Activated T-cell treated with anti-CD3 and anti-CD28 coated beads, Interleukin-2, amount 50 U/mL, for 48 hours (primary cell): Measurements from ENCODE around the gene TMEM151A.
"Not testable (repeated sequence)": the region's sequence is repeated elsewhere in the genome, so short reads cannot be mapped to it uniquely, and the experiment has no call there.

Experiments used
- DNase-seq, 2 experiments: peaks; one replicate each; pipeline ENCODE4 v3.0.0-alpha.2; 2020

The TMEM151A gene

GRCh38 chr11:66267379-66268243 is 24.1 kb upstream of the TMEM151A start:
- DNase-seq, result peak; percentile 91 to 92

DNA sequence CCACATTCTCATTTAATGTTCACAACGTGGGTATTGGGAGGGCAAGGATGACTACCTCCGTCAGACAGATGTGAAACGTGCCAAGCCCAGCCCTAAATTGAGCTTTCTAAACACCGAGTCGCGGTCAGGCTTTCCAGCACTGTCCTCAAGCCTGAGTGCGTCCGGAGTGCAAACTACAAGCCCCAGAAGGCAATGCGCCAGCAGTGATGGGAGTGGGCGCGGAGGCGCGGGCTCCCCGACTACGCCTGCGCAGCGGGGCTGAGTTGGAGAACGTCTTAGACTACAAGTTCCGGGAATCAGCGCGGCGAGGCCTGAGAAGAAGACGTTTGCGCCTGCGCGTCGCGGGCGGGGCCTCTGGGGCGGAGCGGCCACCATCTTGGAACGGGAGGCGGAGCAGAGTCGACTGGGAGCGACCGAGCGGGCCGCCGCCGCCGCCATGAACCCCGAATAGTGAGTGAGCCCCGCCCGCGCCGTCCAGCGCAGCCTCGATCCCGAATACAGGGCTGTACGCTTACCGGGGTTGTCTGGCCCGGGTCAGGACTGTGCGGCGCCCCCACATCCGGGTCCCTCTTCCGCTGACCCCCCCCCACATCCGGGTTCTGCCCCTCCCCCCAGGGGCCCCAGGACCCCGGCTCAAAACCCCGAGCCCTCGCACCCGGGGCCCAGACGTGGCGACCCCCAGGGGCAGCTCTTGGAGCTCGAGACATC is 23.3 kb upstream of the TMEM151A start, which contains the start of gene RAB1B:
RAB1B (plus strand) TSS at position 396 of the 708 bp plus-strand sequence; CDS start at position 437, 41 bp downstream.
- DNase-seq, result peak; percentile 100

DNA sequence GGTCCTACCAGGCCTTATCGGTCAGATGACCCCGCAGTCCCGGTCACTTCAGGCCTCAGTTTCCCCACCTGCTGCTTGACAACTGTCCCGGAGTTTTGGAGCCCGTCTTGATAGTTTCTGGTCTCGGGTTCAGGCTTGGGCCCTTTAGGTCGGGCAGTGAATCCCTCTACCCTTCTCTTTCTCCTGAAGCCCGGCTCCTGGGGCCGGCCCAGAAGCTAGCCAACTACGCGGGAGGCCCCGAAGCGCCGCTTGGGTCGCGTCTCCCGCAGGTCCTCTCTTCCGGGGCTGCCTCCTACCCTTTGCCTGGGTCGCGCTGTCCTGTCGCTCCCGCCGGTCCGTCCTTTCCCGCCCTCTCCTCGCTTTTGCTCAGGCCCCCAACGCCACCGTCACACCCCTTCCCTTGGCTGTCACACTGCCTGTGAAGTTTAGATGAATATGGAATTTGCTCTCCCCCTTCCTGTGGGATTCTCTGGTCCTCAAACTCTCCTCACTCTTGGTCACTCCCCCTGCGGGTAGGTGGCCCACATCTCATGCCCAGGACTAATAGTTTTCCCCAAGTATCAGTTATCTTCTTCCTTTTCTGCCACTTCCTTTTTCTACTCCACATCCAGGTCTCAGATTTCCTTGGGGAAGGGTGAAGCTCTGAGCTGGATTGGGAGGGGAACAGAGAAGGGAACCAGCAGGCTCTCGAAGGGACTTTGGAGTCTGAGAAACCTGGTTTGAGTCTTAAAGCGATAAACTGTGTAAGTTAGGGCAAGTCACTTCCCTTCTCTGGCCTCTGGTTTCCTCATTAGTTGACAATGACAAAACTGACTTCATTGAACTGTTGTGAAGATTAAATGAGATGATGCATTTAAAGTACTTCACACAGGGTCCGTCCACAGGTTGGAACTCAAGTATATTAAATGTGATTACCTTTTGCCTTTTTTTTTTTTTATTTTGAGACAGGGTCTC is 22.5 kb upstream of the TMEM151A start:
- peak in 1 of 2 experiments; percentile 50 for DNase-seq

DNA sequence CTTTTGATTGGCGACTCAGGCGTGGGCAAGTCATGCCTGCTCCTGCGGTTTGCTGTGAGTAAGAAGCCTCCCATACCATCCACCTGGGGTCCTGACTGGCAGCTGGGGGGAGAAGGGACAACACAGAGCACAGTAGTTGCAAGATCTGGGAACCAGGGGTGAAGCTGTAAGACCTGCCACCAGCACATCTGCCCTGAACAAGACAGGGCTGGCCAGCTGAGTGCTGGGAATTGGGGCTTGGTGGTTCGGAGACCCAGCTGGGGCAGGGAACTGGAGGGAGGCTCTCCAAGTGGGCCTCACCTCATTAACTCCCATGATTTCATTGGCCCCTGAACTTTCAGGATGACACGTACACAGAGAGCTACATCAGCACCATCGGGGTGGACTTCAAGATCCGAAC is 19.9 kb upstream of the TMEM151A start:
- DNase-seq, result no peak

DNA sequence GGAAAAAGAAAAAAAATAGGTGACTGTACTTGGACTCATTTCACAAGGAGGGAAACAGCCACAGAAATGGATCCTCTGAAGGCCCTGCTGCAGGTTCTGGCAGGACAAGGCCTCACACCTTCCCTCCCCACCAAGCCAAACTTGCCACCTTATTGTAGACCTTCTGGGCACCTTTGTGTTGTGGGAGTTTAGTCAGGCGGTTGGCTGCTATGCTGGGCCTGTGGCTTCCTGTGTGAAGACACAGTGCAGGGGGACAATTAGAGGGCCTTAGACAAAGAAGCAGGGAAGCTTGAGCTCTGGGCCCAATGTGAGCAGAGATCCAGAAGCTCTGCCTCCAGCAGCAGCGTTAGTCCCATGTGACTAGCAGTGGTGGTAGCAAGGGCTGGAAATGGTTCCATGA is 19.1 kb upstream of the TMEM151A start:
- DNase-seq, result no peak

DNA sequence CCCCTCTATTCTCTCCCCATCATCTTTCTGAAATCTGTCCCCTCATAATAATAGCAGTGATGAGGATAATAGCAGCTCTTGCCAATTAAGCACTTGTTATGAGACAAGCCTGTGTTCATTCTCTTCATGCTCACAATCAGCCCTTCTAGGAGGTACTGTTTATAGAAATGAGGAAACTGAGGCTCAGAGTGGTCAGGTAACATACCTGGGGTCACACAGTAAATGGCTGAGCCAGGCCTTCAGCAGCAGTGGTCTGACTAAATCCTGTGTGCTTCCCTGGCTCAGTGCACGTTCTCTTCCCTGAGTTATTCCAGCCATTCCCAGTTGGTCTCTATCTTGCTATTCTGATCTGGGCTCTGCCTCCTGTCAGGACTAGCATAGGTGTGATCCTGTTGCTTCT is 17.5 kb upstream of the TMEM151A start:
- DNase-seq, result no peak

DNA sequence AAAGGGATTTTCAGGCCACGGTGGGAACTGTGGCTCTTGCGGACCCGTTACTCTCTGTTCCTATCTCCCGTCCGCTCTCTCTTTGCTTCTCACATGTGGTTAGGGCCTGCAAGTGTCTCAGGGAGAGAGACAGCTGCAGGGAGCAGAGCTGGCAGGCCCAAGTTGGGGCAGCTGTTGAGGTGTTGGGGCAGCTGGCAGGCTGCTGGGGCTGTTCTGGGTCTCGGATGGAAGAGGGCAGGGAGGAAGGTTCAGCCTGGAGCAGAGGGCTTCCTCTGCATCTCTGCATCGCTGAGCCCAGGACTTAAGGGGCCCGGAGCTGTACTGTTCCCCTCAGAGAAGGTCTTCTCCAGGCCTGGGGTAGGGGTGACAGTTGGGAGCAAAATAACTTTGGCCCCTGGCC is 16.3 kb upstream of the TMEM151A start:
- DNase-seq, result no peak

DNA sequence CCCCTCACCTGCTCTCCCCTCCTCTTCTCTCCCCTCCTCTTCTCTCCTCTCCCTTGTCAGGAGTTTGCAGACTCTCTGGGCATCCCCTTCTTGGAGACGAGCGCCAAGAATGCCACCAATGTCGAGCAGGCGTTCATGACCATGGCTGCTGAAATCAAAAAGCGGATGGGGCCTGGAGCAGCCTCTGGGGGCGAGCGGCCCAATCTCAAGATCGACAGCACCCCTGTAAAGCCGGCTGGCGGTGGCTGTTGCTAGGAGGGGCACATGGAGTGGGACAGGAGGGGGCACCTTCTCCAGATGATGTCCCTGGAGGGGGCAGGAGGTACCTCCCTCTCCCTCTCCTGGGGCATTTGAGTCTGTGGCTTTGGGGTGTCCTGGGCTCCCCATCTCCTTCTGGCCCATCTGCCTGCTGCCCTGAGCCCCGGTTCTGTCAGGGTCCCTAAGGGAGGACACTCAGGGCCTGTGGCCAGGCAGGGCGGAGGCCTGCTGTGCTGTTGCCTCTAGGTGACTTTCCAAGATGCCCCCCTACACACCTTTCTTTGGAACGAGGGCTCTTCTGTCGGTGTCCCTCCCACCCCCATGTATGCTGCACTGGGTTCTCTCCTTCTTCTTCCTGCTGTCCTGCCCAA is 15.6 kb upstream of the TMEM151A start:
- no peak for DNase-seq

DNA sequence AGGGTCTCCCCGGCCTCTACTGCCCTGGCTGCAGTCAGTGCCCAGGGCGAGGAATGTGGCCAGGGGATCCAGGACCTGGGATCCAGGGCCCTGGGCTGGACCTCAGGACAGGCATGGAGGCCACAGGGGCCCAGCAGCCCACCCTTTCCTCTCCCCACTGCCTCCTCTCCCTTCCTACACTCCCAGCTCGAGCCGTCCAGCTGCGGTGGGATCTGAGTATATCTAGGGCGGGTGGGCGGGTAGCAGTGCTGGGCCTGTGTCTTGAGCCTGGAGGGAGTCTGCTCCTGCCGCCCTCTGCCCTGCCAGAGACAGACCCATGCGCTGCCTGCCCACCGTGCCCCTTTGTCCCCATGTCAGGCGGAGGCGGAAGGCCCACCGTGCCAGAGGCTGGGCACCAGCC is 15.1 kb upstream of the TMEM151A start:
- DNase-seq, result not testable (repeated sequence)

DNA sequence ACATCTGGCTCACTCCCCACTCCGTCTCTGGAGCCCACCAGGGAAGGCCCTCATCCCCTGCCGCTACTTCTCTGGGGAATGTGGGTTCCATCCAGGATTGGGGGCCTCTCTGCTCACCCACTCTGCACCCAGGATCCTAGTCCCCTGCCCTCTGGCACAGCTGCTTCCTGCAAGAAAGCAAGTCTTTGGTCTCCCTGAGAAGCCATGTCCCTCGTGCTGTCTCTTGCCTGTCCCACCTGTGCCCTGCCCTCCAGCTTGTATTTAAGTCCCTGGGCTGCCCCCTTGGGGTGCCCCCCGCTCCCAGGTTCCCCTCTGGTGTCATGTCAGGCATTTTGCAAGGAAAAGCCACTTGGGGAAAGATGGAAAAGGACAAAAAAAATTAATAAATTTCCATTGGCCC is 14.6 kb upstream of the TMEM151A start:
- DNase-seq, result not testable (repeated sequence)

DNA sequence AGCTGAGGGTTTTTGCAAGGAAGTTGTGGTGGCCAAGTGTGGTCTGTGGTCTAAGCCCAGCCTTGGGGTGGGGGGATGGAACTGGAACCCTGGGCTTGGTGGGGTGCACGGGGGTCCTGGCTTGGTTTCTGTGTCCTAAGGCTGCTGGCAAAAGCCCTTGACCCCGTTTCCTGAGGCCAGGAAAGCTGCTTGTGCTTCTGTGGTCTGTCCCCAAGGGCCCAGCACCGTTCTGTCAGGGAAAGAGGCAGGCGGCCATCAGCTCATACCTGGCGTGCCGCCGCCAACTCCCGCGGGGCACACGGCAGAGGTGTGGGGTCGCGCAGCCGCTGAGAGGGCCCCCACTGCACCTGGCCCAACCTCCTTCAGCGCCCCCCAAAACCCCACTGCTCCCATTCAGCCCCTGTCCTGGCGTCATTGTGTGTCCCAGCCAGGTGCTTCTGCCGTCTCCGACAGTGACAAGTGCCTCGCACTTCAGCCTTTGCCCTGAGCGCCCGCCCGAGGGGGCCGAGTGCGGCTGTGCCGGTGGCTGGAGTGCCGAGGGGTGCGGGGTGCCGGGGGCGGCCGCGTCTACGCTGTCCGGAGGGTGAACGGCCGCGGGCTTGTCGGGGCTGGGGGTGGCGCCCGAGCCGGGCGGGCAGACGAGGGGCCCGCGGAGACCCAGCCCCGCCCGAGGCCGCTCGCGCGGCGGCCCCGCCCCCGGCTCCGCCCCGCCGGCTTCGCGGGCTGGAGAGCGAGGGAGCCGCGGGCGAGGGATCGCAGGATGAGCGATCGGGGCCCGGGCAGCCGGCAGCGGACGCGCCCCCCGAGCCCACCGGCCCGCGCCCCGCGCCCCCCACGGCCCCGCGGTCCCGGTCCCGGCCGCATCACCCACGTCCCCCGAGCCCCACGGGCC is 14.0 kb upstream of the TMEM151A start, which contains the start of gene CNIH2:
CNIH2 (plus strand) TSS at position 705 of the 892 bp plus-strand sequence. CDS start 282 bp downstream, outside the sequence.
- DNase-seq, result peak; percentile 51 to 70

DNA sequence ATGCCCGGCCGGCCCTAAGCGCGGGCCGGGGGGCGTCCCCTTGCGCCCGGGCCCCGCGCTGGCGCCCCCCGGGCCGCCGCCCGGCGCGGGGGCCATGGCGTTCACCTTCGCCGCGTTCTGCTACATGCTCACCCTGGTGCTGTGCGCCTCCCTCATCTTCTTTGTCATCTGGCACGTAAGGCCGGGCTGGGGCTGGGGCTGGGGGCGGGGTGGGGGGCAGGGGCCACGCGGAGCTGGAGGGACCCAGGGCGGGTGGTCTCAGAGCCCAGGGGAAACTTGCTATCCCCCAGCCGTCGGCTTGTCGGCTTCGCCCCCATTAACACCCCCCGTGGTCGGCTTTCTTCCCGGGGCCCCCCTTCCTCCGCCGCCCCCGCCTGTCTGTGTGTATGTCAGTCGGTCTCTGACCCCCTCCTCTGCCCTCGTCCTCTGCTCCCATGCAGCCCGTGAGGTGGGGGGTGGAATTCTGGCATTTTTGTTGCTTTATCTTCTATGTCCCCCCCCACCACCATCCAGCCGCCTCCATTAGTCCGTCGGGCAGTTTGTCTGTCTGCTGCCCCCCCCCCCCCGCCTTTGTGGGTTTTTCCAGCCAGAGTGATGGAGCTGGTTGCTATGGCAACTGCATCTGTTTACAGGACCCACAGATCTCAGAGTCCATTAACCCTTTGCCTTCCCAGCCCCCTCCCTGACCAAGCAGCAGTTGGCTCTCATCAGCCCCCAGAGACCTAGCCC is 13.2 kb upstream of the TMEM151A start:
- no peak for DNase-seq

DNA sequence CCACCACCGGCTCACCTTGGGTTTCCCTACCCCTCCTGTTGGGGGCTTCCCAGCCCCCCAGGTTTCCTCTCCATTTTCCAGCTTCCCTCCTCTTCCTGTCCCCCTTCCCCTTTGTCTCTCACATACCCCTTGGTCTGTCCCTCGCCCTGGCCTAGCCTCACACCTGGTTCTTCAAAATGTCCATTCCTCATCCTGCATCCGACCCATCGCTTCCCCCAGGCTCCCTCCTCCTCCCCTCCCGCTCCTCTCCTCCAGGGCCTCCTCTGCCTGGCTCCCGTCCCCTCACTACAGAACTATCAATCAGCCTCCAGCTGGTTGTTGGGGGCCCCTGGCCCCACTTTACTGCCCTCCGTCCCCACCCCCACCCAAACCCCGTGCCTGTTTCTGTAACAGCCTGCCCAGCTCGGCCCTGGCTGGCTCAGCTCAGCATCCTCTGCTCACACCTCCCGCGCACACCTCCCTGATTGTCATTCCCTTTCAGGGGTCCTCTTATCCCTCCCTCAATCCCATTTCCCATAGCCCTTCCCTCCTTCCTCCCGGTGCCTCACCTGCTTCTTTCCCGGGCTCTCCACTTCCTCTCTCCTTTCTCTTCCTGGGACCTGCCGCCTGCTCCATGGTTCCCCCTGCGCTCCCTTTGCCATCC is 12.5 kb upstream of the TMEM151A start:
- DNase-seq, result no peak

GRCh38 chr11:66280428-66280827 is 11.3 kb upstream of the TMEM151A start:
- DNase-seq, result no peak

DNA sequence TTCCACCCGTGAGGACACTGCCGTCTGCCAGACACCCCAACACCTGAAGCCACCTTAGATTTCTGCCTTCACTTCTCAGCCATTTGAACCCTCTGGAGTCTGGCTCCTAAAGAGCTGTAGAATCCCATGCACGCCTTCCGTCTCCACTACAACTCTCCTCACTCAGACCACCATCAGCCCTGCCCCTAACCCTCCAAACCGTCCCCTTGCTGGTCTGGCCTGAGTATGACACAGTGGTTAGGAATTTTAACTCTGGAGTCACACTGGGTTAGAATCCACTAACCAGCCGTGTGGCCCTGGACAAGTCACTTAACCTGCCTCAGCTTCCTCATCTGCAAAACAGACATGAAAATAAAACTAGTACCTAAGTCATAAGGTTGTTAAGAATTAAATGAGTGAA is 10.7 kb upstream of the TMEM151A start:
- DNase-seq, result no peak

GRCh38 chr11:66281776-66282467 is 9.8 kb upstream of the TMEM151A start:
- no peak for DNase-seq

- peak; percentile 97 to 99 for DNase-seq
Measured at GRCh38 chr11:66282468-66283455, 8.9 kb upstream of the TMEM151A start.
